Measurements from ENCODE around the gene PF4V1.
A peak's percentile ranks its signal among the peaks of the same experiment; 100 is the strongest.

GRCh38 chr4:73864365-73864764 is 11.3 kb downstream of the PF4V1 start:
- peak in 1 of 5 experiments; percentile 14 for TF ChIP-seq CTCF (IDR thresholded peaks at IDR 0.05)
- TF ChIP-seq POLR2A (IDR thresholded peaks at IDR 0.05): no peak
- no peak for TF ChIP-seq EP300 (IDR thresholded peaks at IDR 0.05)
